ENCODE data around the gene SCP2.
A peak's percentile ranks its signal among the peaks of the same experiment; 100 is the strongest.

The SCP2 gene

GRCh38 chr1:52927212-52928014, at the start of gene SCP2:
SCP2 (plus strand) TSS chr1:52927276; CDS start chr1:52927397, 121 bp downstream.
- DNase-seq, result peak; percentile 6

- DNase-seq, result no peak
Measured at GRCh38 chr1:52877554-52877953, 49.5 kb upstream of the SCP2 start.

- no peak for DNase-seq
Measured at GRCh38 chr1:52880206-52880605, 46.9 kb upstream of the SCP2 start.

GRCh38 chr1:52887483-52887882, 39.6 kb upstream of the SCP2 start:
- no peak for DNase-seq

GRCh38 chr1:52892424-52893215, 34.5 kb upstream of the SCP2 start:
- no peak for DNase-seq

- DNase-seq, result no peak
Measured at GRCh38 chr1:52899445-52899894, 27.6 kb upstream of the SCP2 start.

GRCh38 chr1:52900402-52900801, 26.7 kb upstream of the SCP2 start:
- no peak for DNase-seq

GRCh38 chr1:52901384-52901783, 25.7 kb upstream of the SCP2 start:
- DNase-seq, result no peak

GRCh38 chr1:52904208-52904926, 22.7 kb upstream of the SCP2 start:
- DNase-seq, result no peak

GRCh38 chr1:52904927-52905698, 22.0 kb upstream of the SCP2 start:
- DNase-seq, result no peak

GRCh38 chr1:52906135-52906603, 20.9 kb upstream of the SCP2 start:
- no peak for DNase-seq

- no peak for DNase-seq
Measured at GRCh38 chr1:52907068-52907811, 19.8 kb upstream of the SCP2 start.

- no peak for DNase-seq
Measured at GRCh38 chr1:52907812-52908153, 19.3 kb upstream of the SCP2 start.

GRCh38 chr1:52911541-52911940, 15.5 kb upstream of the SCP2 start:
- no peak for DNase-seq

GRCh38 chr1:52913014-52913413, 14.1 kb upstream of the SCP2 start:
- DNase-seq, result no peak

GRCh38 chr1:52913537-52913936, 13.5 kb upstream of the SCP2 start:
- no peak for DNase-seq

- no peak for DNase-seq
Measured at GRCh38 chr1:52914463-52914862, 12.6 kb upstream of the SCP2 start.

GRCh38 chr1:52915211-52915854, 11.7 kb upstream of the SCP2 start:
- no peak for DNase-seq

- DNase-seq, result no peak
Measured at GRCh38 chr1:52915855-52916220, 11.2 kb upstream of the SCP2 start.

GRCh38 chr1:52916241-52916975, 10.7 kb upstream of the SCP2 start:
- DNase-seq, result no peak

- DNase-seq, result no peak
Measured at GRCh38 chr1:52917156-52917555, 9.9 kb upstream of the SCP2 start.
